HG03095 (cell line): ENCODE data around the gene SLC24A3.

ENCODE experiments used
- ATAC-seq: cut with Tn5 transposase; IDR thresholded peaks from one replicate; pipeline ENCODE4 v1.9.1; 2021; ENCODE audit warnings: moderate library complexity; ENCODE audit not compliant: unreplicated experiment

Gene SLC24A3

GRCh38 chr20:19571996-19572395, 359.6 kb downstream of the SLC24A3 start:
- no peak for ATAC-seq

- no peak for ATAC-seq
These were observed 365.2 kb downstream of the SLC24A3 start for GRCh38 chr20:19577692-19578091.

- ATAC-seq, result no peak
These were observed 370.3 kb downstream of the SLC24A3 start for GRCh38 chr20:19582782-19583181.

- no peak for ATAC-seq
These were observed 371.2 kb downstream of the SLC24A3 start for GRCh38 chr20:19583532-19584175.

GRCh38 chr20:19588241-19588640, 375.8 kb downstream of the SLC24A3 start:
- ATAC-seq, result no peak

GRCh38 chr20:19588732-19589131, 376.3 kb downstream of the SLC24A3 start:
- no peak for ATAC-seq

- ATAC-seq, result no peak
These were observed 377.4 kb downstream of the SLC24A3 start for GRCh38 chr20:19589787-19590362.

- no peak for ATAC-seq
These were observed 377.9 kb downstream of the SLC24A3 start for GRCh38 chr20:19590382-19590781.

- no peak for ATAC-seq
These were observed 381.3 kb downstream of the SLC24A3 start for GRCh38 chr20:19593762-19594161.

- ATAC-seq, result no peak
These were observed 382.5 kb downstream of the SLC24A3 start for GRCh38 chr20:19594896-19595295.

- ATAC-seq, result no peak
These were observed 385.8 kb downstream of the SLC24A3 start for GRCh38 chr20:19598117-19598850.

- ATAC-seq, result no peak
These were observed 386.8 kb downstream of the SLC24A3 start for GRCh38 chr20:19599200-19599599.

- ATAC-seq, result no peak
These were observed 387.6 kb downstream of the SLC24A3 start for GRCh38 chr20:19600042-19600441.

- ATAC-seq, result no peak
These were observed 388.8 kb downstream of the SLC24A3 start for GRCh38 chr20:19601126-19601810.

- ATAC-seq, result no peak
These were observed 390.4 kb downstream of the SLC24A3 start for GRCh38 chr20:19602675-19603375.

GRCh38 chr20:19603376-19603750, 390.9 kb downstream of the SLC24A3 start:
- no peak for ATAC-seq

GRCh38 chr20:19605786-19606485, 393.5 kb downstream of the SLC24A3 start:
- no peak for ATAC-seq

GRCh38 chr20:19609642-19610223, 397.3 kb downstream of the SLC24A3 start:
- ATAC-seq, result no peak

- ATAC-seq, result no peak
These were observed 403.2 kb downstream of the SLC24A3 start for GRCh38 chr20:19615629-19616028.

GRCh38 chr20:19616081-19616480, 403.6 kb downstream of the SLC24A3 start:
- ATAC-seq, result no peak
